HepG2 (cell line): ENCODE results near the gene ATG13. TPM values are rescaled to one million over a fixed set of nuclear protein-coding genes. Genes with fewer than 3 reads are reported as not detected.

Source experiments
- ATAC-seq: fragments of 200-7000 bp; cut with Tn5 transposase; 3 replicates; pipeline ENCODE4 v1.9.1; 2020; ENCODE audit warnings: mild to moderate bottlenecking, moderate library complexity
- BruUV-seq: library from RNA; stranded (reverse); fragments of 400-500 nt; replicated peaks from 2 replicates; lab custom pipeline; 2021; lab: Mats Ljungman, UMichigan
- CTCF ChIA-PET: fragments of 300-600 bp; formaldehyde crosslinking; extraction: SDS; loops from one replicate; lab custom pipeline; 2021; ENCODE audit warnings: low total read pairs, inconsistent platforms, low intra/inter-chr PET ratio; lab: Yijun Ruan, JAX
- POLR2A ChIA-PET: fragments of 350-600 bp; sonication (Branson Sonifier 250); formaldehyde crosslinking; loops from one replicate; lab custom pipeline; 2020; ENCODE audit warnings: antibody characterized with exemption, inconsistent platforms; lab: Yijun Ruan, JAX
- DNase-seq: peaks from one replicate; pipeline ENCODE4 v3.0.0-alpha.2; 2015; ENCODE audit warnings: low spot score
- FAIRE-seq: peaks from 3 replicates; lab custom pipeline; 2011; peaks lifted over from hg19 to GRCh38; lab: Jason Lieb, UNC
- H2AFZ ChIP-seq: one replicate; pipeline ENCODE4 v1.6.1; 2011; ENCODE audit warnings: low read length, inconsistent platforms
- H3K27ac ChIP-seq: fragments of 300-600 bp; 3 replicates; pipeline ENCODE4 v1.8.0; 2011; ENCODE audit warnings: mixed run types, mild to moderate bottlenecking, mixed read lengths, low read length, inconsistent platforms; ENCODE audit not compliant: insufficient read depth; ENCODE audit errors: extremely low read length
- H3K27me3 ChIP-seq, 2 experiments: fragments of 200-600 bp in 1 of 2; 2 replicates in 1 of 2; 3 replicates in 1 of 2; pipeline versions ENCODE4 v1.6.0 to v1.8.0; 2011; ENCODE audit warnings: low read length in 2 of 2, mild to moderate bottlenecking in 2 of 2, moderate library complexity in 2 of 2, inconsistent platforms in 1 of 2; ENCODE audit not compliant: insufficient read depth in 2 of 2, control insufficient read depth in 1 of 2
- H3K36me3 ChIP-seq, 2 experiments: fragments of 200-600 bp in 1 of 2; replicated peaks in 1 of 2; 2 replicates in 1 of 2; 3 replicates in 1 of 2; pipeline versions ENCODE4 v1.5.1 to v1.8.0; 2011; ENCODE audit warnings: low read length in 2 of 2, inconsistent platforms in 1 of 2; ENCODE audit not compliant: insufficient read depth in 2 of 2, control insufficient read depth in 1 of 2
- H3K4me1 ChIP-seq: 2 replicates; pipeline ENCODE4 v1.5.1; 2012; ENCODE audit warnings: low read length, inconsistent platforms; ENCODE audit not compliant: insufficient read depth
- H3K4me2 ChIP-seq: 2 replicates; pipeline ENCODE4 v1.6.0; 2011; ENCODE audit warnings: low read depth, low read length, inconsistent platforms
- H3K4me3 ChIP-seq, 3 experiments: fragments of 200-600 bp in 1 of 3; sonication (generic), shearing (Covaris generic) in 1 of 3; replicated peaks in 1 of 3; 2 replicates each; pipeline ENCODE4 v1.5.1; 2011 to 2016; ENCODE audit warnings: low read length in 3 of 3, inconsistent platforms in 2 of 3, low read depth in 2 of 3, mild to moderate bottlenecking in 2 of 3, control low read depth in 1 of 3, mixed read lengths in 1 of 3; ENCODE audit not compliant: insufficient read depth in 1 of 3
- H3K79me2 ChIP-seq: one replicate; pipeline ENCODE4 v1.6.1; 2011; ENCODE audit warnings: low read length, inconsistent platforms; ENCODE audit not compliant: insufficient read depth
- H3K9ac ChIP-seq: 2 replicates; pipeline ENCODE4 v1.6.0; 2011; ENCODE audit warnings: mild to moderate bottlenecking, low read depth, low read length, inconsistent platforms; ENCODE audit not compliant: insufficient read depth
- H3K9me3 ChIP-seq: 2 replicates; pipeline ENCODE4 v1.5.1; 2012; ENCODE audit warnings: mild to moderate bottlenecking, low read length
- H4K20me1 ChIP-seq: 2 replicates; pipeline ENCODE4 v1.6.0; 2011; ENCODE audit warnings: inconsistent platforms, mild to moderate bottlenecking, low read length, moderate library complexity; ENCODE audit not compliant: insufficient read depth
- CERS6 ChIP-seq: sonication (generic); formaldehyde crosslinking; IDR thresholded peaks from 2 replicates; pipeline ENCODE4 v1.5.0; 2020; ENCODE audit warnings: missing genetic modification reagents
- FOXP1 ChIP-seq, 2 experiments: fragments of 450-650 bp in 1 of 2; IDR thresholded peaks; 2 replicates each; pipeline ENCODE4 v1.6.1; 2017 to 2018; ENCODE audit warnings: antibody characterized with exemption in 1 of 2
- MTF1 ChIP-seq: sonication (generic); formaldehyde crosslinking; IDR thresholded peaks from 2 replicates; pipeline ENCODE4 v1.5.0; 2020; ENCODE audit warnings: missing genetic modification reagents
- RARG ChIP-seq: sonication (generic); formaldehyde crosslinking; IDR thresholded peaks from 2 replicates; pipeline ENCODE4 v1.4.0; 2020; ENCODE audit warnings: low read depth, mild to moderate bottlenecking, missing genetic modification reagents
- TBL1XR1 ChIP-seq: fragments of 150-350 bp; IDR thresholded peaks from 2 replicates; pipeline ENCODE4 v1.6.1; 2014; ENCODE audit warnings: borderline replicate concordance, low read length; ENCODE audit not compliant: partially characterized antibody
- TEF ChIP-seq: sonication (generic); formaldehyde crosslinking; IDR thresholded peaks from 2 replicates; pipeline ENCODE4 v1.5.0; 2020; ENCODE audit warnings: missing genetic modification reagents
- TMF1 ChIP-seq: sonication (generic); formaldehyde crosslinking; IDR thresholded peaks from 2 replicates; pipeline ENCODE4 v1.8.1; 2022; ENCODE audit warnings: low read depth, missing genetic modification reagents
- ZBTB7B ChIP-seq: sonication (generic); formaldehyde crosslinking; IDR thresholded peaks from 2 replicates; pipeline ENCODE4 v1.4.0; 2020; ENCODE audit warnings: missing genetic modification reagents
- ZNF124 ChIP-seq: sonication (generic); formaldehyde crosslinking; IDR thresholded peaks from 2 replicates; pipeline ENCODE4 v1.4.0; 2020; ENCODE audit warnings: missing genetic modification reagents
- ZNF205 ChIP-seq: IDR thresholded peaks from 2 replicates; pipeline ENCODE4 v1.6.1; 2018; ENCODE audit warnings: missing biosample characterization, missing genetic modification reagents
- ZNF292 ChIP-seq: sonication (generic); formaldehyde crosslinking; IDR thresholded peaks from 2 replicates; pipeline ENCODE4 v1.8.1; 2022; ENCODE audit warnings: mild to moderate bottlenecking, low read depth, missing genetic modification reagents, borderline replicate concordance
- ZNF609 ChIP-seq: sonication (generic); formaldehyde crosslinking; IDR thresholded peaks from 2 replicates; pipeline ENCODE4 v1.4.0; 2020; ENCODE audit warnings: mild to moderate bottlenecking, missing genetic modification reagents, borderline replicate concordance
- ZNF75D ChIP-seq: sonication (generic); formaldehyde crosslinking; IDR thresholded peaks from 2 replicates; pipeline ENCODE4 v1.8.1; 2023; ENCODE audit warnings: missing genetic modification reagents, mild to moderate bottlenecking, borderline replicate concordance
- ZNF784 ChIP-seq: sonication (generic); formaldehyde crosslinking; IDR thresholded peaks from 2 replicates; pipeline ENCODE4 v1.5.1; 2020; ENCODE audit warnings: missing genetic modification reagents, mild to moderate bottlenecking, borderline replicate concordance
- ZNF841 ChIP-seq: sonication (generic); formaldehyde crosslinking; IDR thresholded peaks from 2 replicates; pipeline ENCODE4 v1.8.1; 2023; ENCODE audit warnings: missing genetic modification reagents, borderline replicate concordance
- WGBS: methylation state at CpG from one replicate; pipeline ENCODE4 v1.1.6; 2017; ENCODE audit warnings: low lambda C conversion rate; 5-methylcytosine and 5-hydroxymethylcytosine counted together
- in situ Hi-C: cut with HindIII; loops from 2 replicates; pipeline ENCODE4 v1.10.0; 2017; ENCODE audit warnings: low pct_unique_long_range_greater_than_20kb; ENCODE audit not compliant: extremely low pct_ligation_motif_present
- intact Hi-C: fragments of 100-400 bp; cut with micrococcal nuclease; formaldehyde crosslinking; loops from one replicate; pipeline ENCODE4 v1.10.0; 2022; ENCODE audit not compliant: unreplicated experiment
- polyA plus RNA-seq, 8 experiments: library from polyadenylated mRNA; depleted of rRNA in 3 of 8; stranded (reverse) in 7 of 8; unstranded in 1 of 8; fragments of >200 nt; fragmentation: Illumina TruSeq in 4 of 8; extraction: Trizol in 4 of 8; gene quantifications; 2 replicates each; pipeline versions ENCODE4 v1.2.1 to v1.2.3, GENCODE V29; 2011 to 2016; ENCODE audit warnings: low read depth in 4 of 8, missing spikeins in 1 of 8, mixed read lengths in 1 of 8; ENCODE audit not compliant: insufficient read depth in 1 of 8
- total RNA-seq, 5 experiments: library from RNA; depleted of rRNA; stranded (reverse); fragments of >200 nt; fragmentation: Illumina TruSeq; extraction: Trizol; gene quantifications; 2 replicates each; pipeline ENCODE4 v1.2.3, GENCODE V29; 2016; ENCODE audit warnings: low read depth in 1 of 5

ATG13 gene
- total and polyA plus RNA-seq, 2 of the 13 experiments (the other 11 are each of a cell fraction or from before 2014, with no cell fraction given): 55.0 to 77.3 TPM

GRCh38 chr11:46718155-46719019, 101.0 kb downstream of the ATG13 start:
- Histone ChIP-seq H4K20me1 (peaks cover 9% of the 10 kb centered on the region; the same call in 1 of the 2 replicates), H3K4me3 (peak overlapping the region in 2 of 3 experiments; percentile 3 to 92; a peak in 4 of 6 replicates), H3K27me3 (no peaks in the 10 kb centered on the region; a peak in 1 of 5 replicates), H2AFZ (no peak overlapping the region), H3K36me3 (peaks cover 3 to 8% of the 10 kb centered on the region in 2 experiments), H3K9ac (peak overlapping the region; percentile 43; the same call in 1 of the 2 replicates), H3K9me3 (no peaks in the 10 kb centered on the region), H3K79me2 (peaks cover 42% of the 10 kb centered on the region), H3K4me1 (peaks cover 87% of the 10 kb centered on the region), H3K4me2 (peak overlapping the region; percentile 94), H3K27ac (peak overlapping the region; percentile 92)
- peak; percentile 92 for ATAC-seq
- in situ Hi-C loops (no loop called here), intact Hi-C loops (loop anchor here (1.0 to 5.0 kb wide), 3 partner anchors 18 to 719 kb away; partner anchors contain the start of gene ARHGAP1)
- 5% methylated on average over 9 of the region's 11 CpGs for WGBS
- CTCF ChIA-PET: no interaction called here
- TSS peak; percentile 49 for BruUV-seq
- FAIRE-seq: peak; percentile 97
- POLR2A ChIA-PET: interaction anchor here (0.8 to 12.3 kb wide), 16 partner anchors 9 to 164 kb away, joined by 3 to 272 read pairs (median 12); partner anchors contain the start of genes ARHGAP1, ATG13 and ZNF408
- DNase-seq: peak; percentile 98
- TF ChIP-seq ZNF841 (CRISPR knock-in tag) (no peak), ZNF75D (CRISPR knock-in tag) (no peak), ZBTB7B (CRISPR knock-in tag) (peak; percentile 90; the same call in 1 of the 2 replicates), ZNF205 (peak; percentile 78; the same call in 1 of the 2 replicates), TEF (CRISPR knock-in tag) (no peak), ZNF292 (CRISPR knock-in tag) (0 out of 2 replicates have a peak, but pooled peaks have one; percentile 50), ZNF784 (CRISPR knock-in tag) (0 out of 2 replicates have a peak, but pooled peaks have one; percentile 50), RARG (CRISPR knock-in tag) (no peak), ZNF609 (peak; percentile 95), ZNF124 (CRISPR knock-in tag) (peak; percentile 86), TBL1XR1 (peak; percentile 56), TMF1 (CRISPR knock-in tag) (0 out of 2 replicates have a peak, but pooled peaks have one; percentile 27), CERS6 (CRISPR knock-in tag) (no peak), MTF1 (CRISPR knock-in tag) (no peak), FOXP1 (IDR thresholded peaks at IDR 0.05) (no peak), FOXP1 (CRISPR knock-in tag; IDR thresholded peaks at IDR 0.05) (peak; percentile 90)
